AG04449 (cell line): ENCODE data around the gene EIF1.

Experiments used
- CTCF ChIA-PET: fragments of 350-600 bp; formaldehyde crosslinking; extraction: SDS; loops from one replicate; lab custom pipeline; 2021; ENCODE audit warnings: antibody characterized with exemption; lab: Yijun Ruan, JAX
- POLR2A ChIA-PET: fragments of 400-600, 350-600 bp; formaldehyde crosslinking; extraction: SDS; loops from one replicate; lab custom pipeline; 2020; ENCODE audit warnings: antibody characterized with exemption, inconsistent platforms; lab: Yijun Ruan, JAX
- DNase-seq: peaks from one replicate; pipeline ENCODE4 v3.0.0-alpha.2; 2010; ENCODE audit warnings: low read depth, low spot score
- H3K4me3 ChIP-seq: 2 replicates; pipeline ENCODE4 v1.5.1; 2011; ENCODE audit warnings: low read depth, mild to moderate bottlenecking, control low read depth, low read length
- TF ChIP-seq, protein P1 (sequence below): IDR thresholded peaks from one replicate; pipeline ENCODE4 v1.5.1; 2011; ENCODE audit warnings: mild to moderate bottlenecking, moderate library complexity, low read length, control low read depth, inconsistent platforms; ENCODE audit not compliant: insufficient read depth; ENCODE audit errors: missing control alignments

The EIF1 gene

DNA sequence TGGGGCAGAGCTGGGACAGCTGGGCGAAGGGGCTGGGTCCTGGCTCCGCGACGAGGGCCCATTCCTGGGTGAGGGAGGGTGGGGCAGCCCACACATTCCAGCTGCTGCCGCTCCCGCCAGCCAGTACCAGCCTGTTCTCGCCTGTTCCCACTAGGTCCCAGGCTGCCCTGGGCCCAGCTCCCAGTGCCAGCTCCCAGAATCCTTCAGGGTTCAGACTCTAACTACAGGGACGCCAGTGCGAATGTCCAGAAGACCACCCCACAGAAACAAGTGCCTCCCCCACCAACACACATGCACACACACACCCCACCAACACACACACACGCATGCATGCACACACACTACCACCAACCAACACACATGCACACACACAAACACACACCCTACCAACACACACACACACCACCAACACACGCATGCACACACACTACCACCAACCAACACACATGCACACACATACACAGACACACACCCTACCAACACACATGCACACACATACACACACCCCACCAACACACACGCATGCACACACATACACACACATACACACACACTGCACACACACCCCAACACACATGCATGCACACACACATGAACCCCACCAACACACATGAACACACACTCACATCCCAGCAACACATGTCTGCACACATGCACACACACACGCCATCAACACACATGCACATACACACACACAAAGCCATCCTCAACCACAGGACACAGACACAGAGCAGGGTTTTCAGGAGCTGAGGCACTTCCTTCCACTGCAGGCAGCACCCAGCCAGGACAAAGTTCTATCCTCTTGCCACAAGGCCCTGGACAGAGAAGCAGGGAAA, 36.8 kb upstream of the EIF1 start:
- CTCF ChIA-PET: interaction anchor here (1.0 to 19.8 kb wide), 5 partner anchors 12 to 792 kb away, joined by 3 to 554 read pairs (median 172); no protein-coding TSS in a partner anchor
- no peak overlapping the region for H3K4me3 ChIP-seq
- TF ChIP-seq, protein P1, sequence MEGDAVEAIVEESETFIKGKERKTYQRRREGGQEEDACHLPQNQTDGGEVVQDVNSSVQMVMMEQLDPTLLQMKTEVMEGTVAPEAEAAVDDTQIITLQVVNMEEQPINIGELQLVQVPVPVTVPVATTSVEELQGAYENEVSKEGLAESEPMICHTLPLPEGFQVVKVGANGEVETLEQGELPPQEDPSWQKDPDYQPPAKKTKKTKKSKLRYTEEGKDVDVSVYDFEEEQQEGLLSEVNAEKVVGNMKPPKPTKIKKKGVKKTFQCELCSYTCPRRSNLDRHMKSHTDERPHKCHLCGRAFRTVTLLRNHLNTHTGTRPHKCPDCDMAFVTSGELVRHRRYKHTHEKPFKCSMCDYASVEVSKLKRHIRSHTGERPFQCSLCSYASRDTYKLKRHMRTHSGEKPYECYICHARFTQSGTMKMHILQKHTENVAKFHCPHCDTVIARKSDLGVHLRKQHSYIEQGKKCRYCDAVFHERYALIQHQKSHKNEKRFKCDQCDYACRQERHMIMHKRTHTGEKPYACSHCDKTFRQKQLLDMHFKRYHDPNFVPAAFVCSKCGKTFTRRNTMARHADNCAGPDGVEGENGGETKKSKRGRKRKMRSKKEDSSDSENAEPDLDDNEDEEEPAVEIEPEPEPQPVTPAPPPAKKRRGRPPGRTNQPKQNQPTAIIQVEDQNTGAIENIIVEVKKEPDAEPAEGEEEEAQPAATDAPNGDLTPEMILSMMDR: no peak
- POLR2A ChIA-PET: no interaction called here
- no peak for DNase-seq

- no peak for DNase-seq
- TF ChIP-seq, protein P1: no peak
- ChIA-PET CTCF (interaction anchor here (1.0 to 19.8 kb wide), 4 partner anchors 11 to 793 kb away, joined by 3 to 554 read pairs (median 354); no protein-coding TSS in a partner anchor), POLR2A (no interaction called here)
- no peak overlapping the region for H3K4me3 ChIP-seq
These were observed 36.2 kb upstream of the EIF1 start for GRCh38 chr17:41652461-41652970.

- TF ChIP-seq, protein P1: no peak
- H3K4me3 ChIP-seq: no peak overlapping the region
- POLR2A ChIA-PET: no interaction called here
- CTCF ChIA-PET: interaction anchor here (1.0 to 19.8 kb wide), 3 partner anchors 11 to 100 kb away, joined by 3 to 554 read pairs (median 536); no protein-coding TSS in a partner anchor
- DNase-seq: no peak
These were observed 35.3 kb upstream of the EIF1 start for GRCh38 chr17:41653421-41653820.

- DNase-seq: no peak
- ChIA-PET POLR2A (no interaction called here), CTCF (interaction anchor here (1.0 to 19.8 kb wide), 4 partner anchors 10 to 100 kb away, joined by 3 to 554 read pairs (median 270); no protein-coding TSS in a partner anchor)
- no peak overlapping the region for H3K4me3 ChIP-seq
- TF ChIP-seq, protein P1: no peak
These were observed 34.6 kb upstream of the EIF1 start for GRCh38 chr17:41653892-41654677.

GRCh38 chr17:41654678-41655607, 33.7 kb upstream of the EIF1 start:
- DNase-seq: no peak
- POLR2A ChIA-PET: no interaction called here
- TF ChIP-seq, protein P1: no peak
- CTCF ChIA-PET: interaction anchor here (1.0 to 19.8 kb wide), 5 partner anchors 9 to 105 kb away, joined by 3 to 554 read pairs (median 29); no protein-coding TSS in a partner anchor
- no peak overlapping the region for H3K4me3 ChIP-seq
